ENCODE measurements around the gene OR10A5.

- no peak for TF ChIP-seq SMAD1 (IDR thresholded peaks at IDR 0.05; ENCODE audit: low read depth, partially characterized antibody)
- TF ChIP-seq RB1 (IDR thresholded peaks at IDR 0.05; ENCODE audit: borderline replicate concordance): no peak
- no peak for TF ChIP-seq ETV6 (conservative IDR thresholded peaks at IDR 0.05 in 1 of 2, IDR thresholded peaks at IDR 0.05 in 1 of 2; ENCODE audit: borderline replicate concordance in 1 of 2, low read depth in 1 of 2)
- TF ChIP-seq REST (IDR thresholded peaks at IDR 0.05; ENCODE audit: low read depth, low read length): no peak
- TF ChIP-seq CTCF (IDR thresholded peaks at IDR 0.05 in 2 of 3, conservative IDR thresholded peaks at IDR 0.05 in 1 of 3; ENCODE audit: control insufficient read depth in 2 of 3, extremely low read depth in 1 of 3, insufficient read depth in 1 of 3, low read depth in 3 of 3, low read length in 3 of 3): no peak
- TF ChIP-seq SUZ12 (IDR thresholded peaks at IDR 0.05; ENCODE audit: unreplicated experiment): no peak
- no peak for TF ChIP-seq USF1 (IDR thresholded peaks at IDR 0.05; ENCODE audit: borderline replicate concordance, extremely low read length, insufficient read depth, low read depth, low read length)
- TF ChIP-seq, protein P1, sequence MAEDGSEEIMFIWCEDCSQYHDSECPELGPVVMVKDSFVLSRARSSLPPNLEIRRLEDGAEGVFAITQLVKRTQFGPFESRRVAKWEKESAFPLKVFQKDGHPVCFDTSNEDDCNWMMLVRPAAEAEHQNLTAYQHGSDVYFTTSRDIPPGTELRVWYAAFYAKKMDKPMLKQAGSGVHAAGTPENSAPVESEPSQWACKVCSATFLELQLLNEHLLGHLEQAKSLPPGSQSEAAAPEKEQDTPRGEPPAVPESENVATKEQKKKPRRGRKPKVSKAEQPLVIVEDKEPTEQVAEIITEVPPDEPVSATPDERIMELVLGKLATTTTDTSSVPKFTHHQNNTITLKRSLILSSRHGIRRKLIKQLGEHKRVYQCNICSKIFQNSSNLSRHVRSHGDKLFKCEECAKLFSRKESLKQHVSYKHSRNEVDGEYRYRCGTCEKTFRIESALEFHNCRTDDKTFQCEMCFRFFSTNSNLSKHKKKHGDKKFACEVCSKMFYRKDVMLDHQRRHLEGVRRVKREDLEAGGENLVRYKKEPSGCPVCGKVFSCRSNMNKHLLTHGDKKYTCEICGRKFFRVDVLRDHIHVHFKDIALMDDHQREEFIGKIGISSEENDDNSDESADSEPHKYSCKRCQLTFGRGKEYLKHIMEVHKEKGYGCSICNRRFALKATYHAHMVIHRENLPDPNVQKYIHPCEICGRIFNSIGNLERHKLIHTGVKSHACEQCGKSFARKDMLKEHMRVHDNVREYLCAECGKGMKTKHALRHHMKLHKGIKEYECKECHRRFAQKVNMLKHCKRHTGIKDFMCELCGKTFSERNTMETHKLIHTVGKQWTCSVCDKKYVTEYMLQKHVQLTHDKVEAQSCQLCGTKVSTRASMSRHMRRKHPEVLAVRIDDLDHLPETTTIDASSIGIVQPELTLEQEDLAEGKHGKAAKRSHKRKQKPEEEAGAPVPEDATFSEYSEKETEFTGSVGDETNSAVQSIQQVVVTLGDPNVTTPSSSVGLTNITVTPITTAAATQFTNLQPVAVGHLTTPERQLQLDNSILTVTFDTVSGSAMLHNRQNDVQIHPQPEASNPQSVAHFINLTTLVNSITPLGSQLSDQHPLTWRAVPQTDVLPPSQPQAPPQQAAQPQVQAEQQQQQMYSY (CRISPR knock-in tag; IDR thresholded peaks at IDR 0.05): no peak
- TF ChIP-seq MTA3 (IDR thresholded peaks at IDR 0.05; ENCODE audit: borderline replicate concordance, low read length): no peak
- no peak for TF ChIP-seq RAD21 (IDR thresholded peaks at IDR 0.05; ENCODE audit: insufficient read depth, low read depth, low read length)
- TF ChIP-seq CHD2 (IDR thresholded peaks at IDR 0.05; ENCODE audit: borderline replicate concordance, low read depth, low read length): no peak
- TF ChIP-seq DPF2 (IDR thresholded peaks at IDR 0.05): no peak
- TF ChIP-seq SP1 (IDR thresholded peaks at IDR 0.05; ENCODE audit: low read depth, low read length): no peak
Observed at GRCh38 chr11:6892400-6892799, 46.9 kb downstream of the OR10A5 start, which contains the start of gene OR2D2.
